ENCODE data around the gene SAMD4A. TPM values are rescaled to one million over a fixed set of nuclear protein-coding genes. Genes with fewer than 3 reads are reported as not detected.

The SAMD4A gene
- total RNA-seq, 1 experiment from 2014 or later: 18.3 TPM

DNA sequence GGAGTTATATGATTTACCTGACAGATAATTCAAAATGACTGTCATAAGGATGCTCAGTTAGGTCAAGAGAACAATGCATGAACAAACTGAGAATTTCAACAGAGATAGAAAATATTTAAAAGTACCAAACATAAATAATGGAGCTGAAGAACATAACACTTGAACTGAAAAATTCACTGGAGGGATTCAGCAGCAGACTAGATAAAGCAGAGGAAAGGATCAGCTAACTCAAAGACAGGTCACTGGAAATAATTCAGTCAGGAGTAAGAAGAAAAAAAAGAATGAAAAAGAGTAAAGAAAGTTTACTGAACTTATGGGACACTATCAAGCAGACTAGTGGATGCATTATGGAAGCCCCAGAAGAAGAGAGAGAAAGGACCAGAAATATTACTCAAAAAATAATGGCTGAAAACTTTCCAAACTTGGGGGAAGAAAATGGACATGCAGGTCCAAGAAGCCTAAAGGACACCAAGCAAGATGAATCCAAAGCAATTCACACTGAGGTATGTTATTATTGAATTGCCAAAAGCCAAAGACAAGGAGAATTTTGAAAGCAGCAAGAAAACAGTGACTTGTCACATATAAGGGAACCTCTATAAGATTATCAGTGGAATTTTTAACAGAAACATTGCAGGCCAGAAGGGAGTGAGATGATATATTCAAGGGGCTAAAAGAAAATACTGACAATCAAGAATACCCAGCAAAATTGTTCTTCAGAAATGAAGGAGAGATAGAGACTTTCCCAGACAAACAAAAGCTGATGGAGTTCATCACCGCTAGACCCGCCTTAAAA, 257.0 kb downstream of the SAMD4A start:
- H3K4me2 ChIP-seq: no peak overlapping the region
- ChIA-PET CTCF (no interaction called here), POLR2A (ENCODE audit: unreplicated experiment) (no interaction called here)
- no peaks in the 10 kb centered on the region for H3K36me3 ChIP-seq (ENCODE audit: low read depth)
- no peak for DNase-seq
- no peaks in the 10 kb centered on the region for H4K20me1 ChIP-seq (ENCODE audit: insufficient read depth)
- intact Hi-C loops (cut with micrococcal nuclease; ENCODE audit: unreplicated experiment): no loop called here
- no peak for TF ChIP-seq CTCF (conservative IDR thresholded peaks at IDR 0.05)
- TF ChIP-seq EZH2 (IDR thresholded peaks at IDR 0.05; ENCODE audit: low read depth): no peak
- 0 out of 2 replicates have a peak, but pooled peaks cover 2% of the 10 kb centered on the region for H3F3A ChIP-seq (ENCODE audit: insufficient read depth, low read depth)
- no peaks in the 10 kb centered on the region for H3K9me2 ChIP-seq (ENCODE audit: insufficient read depth)
- peaks cover 2% of the 10 kb centered on the region for H3K4me1 ChIP-seq (replicated peaks; ENCODE audit: insufficient read depth)
- no peak overlapping the region for H2AFZ ChIP-seq
- no peaks in the 10 kb centered on the region for H3K79me2 ChIP-seq (ENCODE audit: low read depth)
- no peaks in the 10 kb centered on the region for H3K27me3 ChIP-seq (ENCODE audit: insufficient read depth, low read depth)
- no peak overlapping the region for H3K27ac ChIP-seq
- no peak overlapping the region for H3K4me3 ChIP-seq
- no TSS peak for BruUV-seq (replicated peaks)
- H3K9me3 ChIP-seq (ENCODE audit: insufficient read depth, low read depth): no peaks in the 10 kb centered on the region

DNA sequence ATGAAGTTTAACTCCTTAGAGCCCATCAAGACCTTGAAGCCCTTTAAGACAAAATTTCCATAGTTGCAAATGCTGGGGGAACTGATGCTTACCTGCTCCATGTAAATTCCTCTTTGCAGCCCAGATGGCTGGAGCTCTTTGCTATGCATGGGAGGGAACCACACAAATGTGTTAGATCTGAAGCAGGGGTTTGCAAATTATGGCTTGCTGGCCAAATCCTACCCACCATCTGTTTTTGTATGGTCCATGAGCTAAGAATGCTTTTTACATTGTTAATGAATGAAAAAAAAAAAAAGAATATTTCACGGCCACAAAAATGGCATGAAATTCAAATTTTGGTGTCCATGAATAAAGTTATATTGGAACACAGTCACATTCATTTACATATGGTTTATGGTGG, 261.1 kb downstream of the SAMD4A start:
- Histone ChIP-seq H3K79me2 (ENCODE audit: low read depth) (no peaks in the 10 kb centered on the region), H3K9me2 (ENCODE audit: insufficient read depth) (no peaks in the 10 kb centered on the region), H3K36me3 (ENCODE audit: low read depth) (no peaks in the 10 kb centered on the region), H3K27me3 (ENCODE audit: insufficient read depth, low read depth) (no peaks in the 10 kb centered on the region), H3K4me3 (no peak overlapping the region), H3F3A (ENCODE audit: insufficient read depth, low read depth) (no peaks in the 10 kb centered on the region), H2AFZ (no peak overlapping the region), H3K4me1 (replicated peaks; ENCODE audit: insufficient read depth) (no peaks in the 10 kb centered on the region), H3K27ac (no peak overlapping the region), H3K9me3 (ENCODE audit: insufficient read depth, low read depth) (no peaks in the 10 kb centered on the region), H4K20me1 (ENCODE audit: insufficient read depth) (no peaks in the 10 kb centered on the region), H3K4me2 (no peak overlapping the region)
- intact Hi-C loops (cut with micrococcal nuclease; ENCODE audit: unreplicated experiment): no loop called here
- ChIA-PET CTCF (no interaction called here), POLR2A (ENCODE audit: unreplicated experiment) (interaction anchor here (0.6 kb wide), 2 partner anchors 40 to 451 kb away, joined by 5 to 6 read pairs; no protein-coding TSS in a partner anchor)
- no peak for DNase-seq
- TF ChIP-seq EZH2 (IDR thresholded peaks at IDR 0.05; ENCODE audit: low read depth) (no peak), CTCF (conservative IDR thresholded peaks at IDR 0.05) (no peak)
- no TSS peak for BruUV-seq (replicated peaks)

GRCh38 chr14:54829486-54830224, 262.7 kb downstream of the SAMD4A start:
- no peaks in the 10 kb centered on the region for H3K9me2 ChIP-seq (ENCODE audit: insufficient read depth)
- no peaks in the 10 kb centered on the region for H3K79me2 ChIP-seq (ENCODE audit: low read depth)
- no peaks in the 10 kb centered on the region for H3K27me3 ChIP-seq (ENCODE audit: insufficient read depth, low read depth)
- no peak overlapping the region for H2AFZ ChIP-seq
- intact Hi-C loops (cut with micrococcal nuclease; ENCODE audit: unreplicated experiment): no loop called here
- H3K4me1 ChIP-seq (replicated peaks; ENCODE audit: insufficient read depth): no peaks in the 10 kb centered on the region
- DNase-seq: no peak
- TF ChIP-seq CTCF (conservative IDR thresholded peaks at IDR 0.05) (no peak), EZH2 (IDR thresholded peaks at IDR 0.05; ENCODE audit: low read depth) (no peak)
- H4K20me1 ChIP-seq (ENCODE audit: insufficient read depth): no peaks in the 10 kb centered on the region
- no peak overlapping the region for H3K4me3 ChIP-seq
- no peak overlapping the region for H3K27ac ChIP-seq
- no TSS peak for BruUV-seq (replicated peaks)
- no peaks in the 10 kb centered on the region for H3F3A ChIP-seq (ENCODE audit: insufficient read depth, low read depth)
- no peaks in the 10 kb centered on the region for H3K36me3 ChIP-seq (ENCODE audit: low read depth)
- POLR2A ChIA-PET (ENCODE audit: unreplicated experiment): no interaction called here
- CTCF ChIA-PET: no interaction called here
- H3K4me2 ChIP-seq: no peak overlapping the region
- no peaks in the 10 kb centered on the region for H3K9me3 ChIP-seq (ENCODE audit: insufficient read depth, low read depth)

Measured in PC-9 (cell line).